Kidney tubule cell (primary cell): ENCODE results near the gene RRP12.
A peak's percentile ranks its signal among the peaks of the same experiment; 100 is the strongest.
"Not testable (repeated sequence)": the region's sequence is repeated elsewhere in the genome, so short reads cannot be mapped to it uniquely, and the experiment has no call there.

Experiments
- DNase-seq: peaks from one replicate; pipeline ENCODE4 v3.0.0-alpha.2; 2018; ENCODE audit warnings: low spot score

RRP12 gene, protein sequence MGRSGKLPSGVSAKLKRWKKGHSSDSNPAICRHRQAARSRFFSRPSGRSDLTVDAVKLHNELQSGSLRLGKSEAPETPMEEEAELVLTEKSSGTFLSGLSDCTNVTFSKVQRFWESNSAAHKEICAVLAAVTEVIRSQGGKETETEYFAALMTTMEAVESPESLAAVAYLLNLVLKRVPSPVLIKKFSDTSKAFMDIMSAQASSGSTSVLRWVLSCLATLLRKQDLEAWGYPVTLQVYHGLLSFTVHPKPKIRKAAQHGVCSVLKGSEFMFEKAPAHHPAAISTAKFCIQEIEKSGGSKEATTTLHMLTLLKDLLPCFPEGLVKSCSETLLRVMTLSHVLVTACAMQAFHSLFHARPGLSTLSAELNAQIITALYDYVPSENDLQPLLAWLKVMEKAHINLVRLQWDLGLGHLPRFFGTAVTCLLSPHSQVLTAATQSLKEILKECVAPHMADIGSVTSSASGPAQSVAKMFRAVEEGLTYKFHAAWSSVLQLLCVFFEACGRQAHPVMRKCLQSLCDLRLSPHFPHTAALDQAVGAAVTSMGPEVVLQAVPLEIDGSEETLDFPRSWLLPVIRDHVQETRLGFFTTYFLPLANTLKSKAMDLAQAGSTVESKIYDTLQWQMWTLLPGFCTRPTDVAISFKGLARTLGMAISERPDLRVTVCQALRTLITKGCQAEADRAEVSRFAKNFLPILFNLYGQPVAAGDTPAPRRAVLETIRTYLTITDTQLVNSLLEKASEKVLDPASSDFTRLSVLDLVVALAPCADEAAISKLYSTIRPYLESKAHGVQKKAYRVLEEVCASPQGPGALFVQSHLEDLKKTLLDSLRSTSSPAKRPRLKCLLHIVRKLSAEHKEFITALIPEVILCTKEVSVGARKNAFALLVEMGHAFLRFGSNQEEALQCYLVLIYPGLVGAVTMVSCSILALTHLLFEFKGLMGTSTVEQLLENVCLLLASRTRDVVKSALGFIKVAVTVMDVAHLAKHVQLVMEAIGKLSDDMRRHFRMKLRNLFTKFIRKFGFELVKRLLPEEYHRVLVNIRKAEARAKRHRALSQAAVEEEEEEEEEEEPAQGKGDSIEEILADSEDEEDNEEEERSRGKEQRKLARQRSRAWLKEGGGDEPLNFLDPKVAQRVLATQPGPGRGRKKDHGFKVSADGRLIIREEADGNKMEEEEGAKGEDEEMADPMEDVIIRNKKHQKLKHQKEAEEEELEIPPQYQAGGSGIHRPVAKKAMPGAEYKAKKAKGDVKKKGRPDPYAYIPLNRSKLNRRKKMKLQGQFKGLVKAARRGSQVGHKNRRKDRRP (N-terminal part only)

DNA sequence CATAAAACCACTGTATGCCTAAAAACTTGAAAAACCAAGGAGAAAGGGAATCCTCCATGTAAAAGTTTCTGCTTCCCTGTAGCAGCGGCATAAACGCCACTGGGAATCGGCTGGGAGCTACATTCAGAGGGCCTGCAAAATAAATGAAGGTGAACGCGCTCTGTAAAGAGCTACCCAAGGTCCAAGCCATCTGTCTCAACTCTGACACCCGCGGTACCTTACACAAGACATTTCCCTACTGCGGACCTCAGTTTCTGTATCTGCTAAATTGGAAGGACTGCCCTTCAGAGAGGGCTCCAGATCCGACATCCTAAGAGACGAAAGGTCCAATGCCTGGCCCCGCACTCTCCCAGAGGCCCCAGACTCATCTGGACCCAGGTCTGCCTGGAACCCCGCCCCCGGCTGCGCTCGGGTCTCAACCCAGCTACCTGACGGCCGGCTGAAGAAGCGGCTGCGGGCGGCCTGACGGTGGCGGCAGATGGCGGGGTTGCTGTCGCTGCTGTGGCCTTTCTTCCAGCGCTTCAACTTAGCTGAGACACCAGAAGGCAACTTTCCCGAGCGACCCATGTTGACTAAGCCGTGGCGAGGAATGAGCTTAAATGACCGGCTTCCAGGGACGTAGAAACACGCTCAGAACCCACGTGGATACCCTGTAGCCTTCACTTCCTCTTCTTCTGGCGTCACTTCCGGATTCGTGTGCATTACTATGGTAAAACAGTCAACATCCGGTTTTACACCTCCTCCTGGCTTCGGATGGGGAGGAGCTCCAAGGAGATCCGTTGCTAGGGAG lies at the start of gene RRP12:
Gene RRP12 (minus strand): TSS at position 676 of the 790 bp plus-strand sequence. CDS start 109 bp downstream, at position 567.
- DNase-seq: peak; percentile 99

DNA sequence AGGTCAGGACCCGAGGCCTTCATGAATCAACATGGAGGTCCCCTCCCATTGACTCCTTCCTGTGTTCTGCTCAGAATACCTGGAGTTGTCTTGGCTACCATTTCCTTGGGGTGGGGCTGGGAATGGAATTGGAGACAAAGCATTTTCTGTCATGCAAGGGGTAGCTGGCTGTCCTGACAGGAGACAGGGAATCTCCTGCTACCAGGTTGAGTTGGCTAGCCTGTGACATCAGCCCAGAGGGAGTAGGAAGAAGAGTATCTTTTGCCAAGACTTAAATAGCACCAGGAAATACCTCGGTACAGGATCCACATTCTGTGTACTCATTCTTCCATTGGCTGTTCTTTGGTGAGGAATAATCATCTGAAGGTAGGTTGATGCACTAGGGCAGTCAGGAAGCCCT lies 49.7 kb upstream of the RRP12 start:
- peak; percentile 66 for DNase-seq

DNA sequence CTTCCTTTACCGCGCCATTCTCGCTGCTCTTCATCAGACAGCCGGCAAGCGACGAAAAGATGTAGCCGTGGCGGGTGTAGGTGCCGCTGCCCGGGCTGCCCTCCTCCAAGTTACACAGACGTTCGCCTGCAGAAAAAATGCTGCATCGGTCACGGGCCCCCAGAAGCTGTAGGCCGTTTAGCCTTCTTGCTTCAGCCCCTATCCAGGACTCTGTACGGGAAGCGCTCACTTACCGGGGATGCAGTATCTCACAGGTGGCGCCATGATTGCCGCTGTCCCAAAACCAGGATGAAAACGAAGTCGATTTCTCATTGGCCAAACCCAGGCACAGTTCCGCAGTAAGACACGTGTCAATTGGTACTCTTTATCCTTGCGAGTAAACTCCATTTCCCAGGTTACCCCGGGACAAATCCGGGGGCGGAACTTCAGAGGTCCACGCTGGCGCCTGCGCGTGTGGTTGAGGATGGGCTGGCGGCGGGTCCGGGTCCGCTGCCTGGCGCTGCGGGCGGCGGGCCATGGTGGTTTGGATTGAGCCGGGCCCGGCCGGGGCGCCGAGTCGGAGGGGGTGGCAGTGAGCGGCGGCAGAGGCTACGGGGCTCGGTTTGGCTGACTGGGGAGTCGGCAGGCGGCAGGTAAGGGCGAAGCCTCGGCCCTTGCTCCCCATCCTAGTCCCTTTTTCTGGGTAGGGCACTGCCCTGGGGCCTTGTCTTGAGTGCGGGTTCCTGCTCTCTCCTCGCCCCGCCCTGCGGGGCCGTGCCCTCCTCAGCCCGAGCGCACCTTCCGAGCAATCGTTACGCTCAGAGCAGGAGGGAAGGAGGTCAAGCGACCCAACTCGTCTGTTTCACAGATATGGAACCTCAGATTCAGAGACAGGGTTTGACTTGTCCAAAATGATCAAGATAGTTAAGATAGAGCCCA lies 44.8 kb upstream of the RRP12 start, which contains the start of the genes EXOSC1 and ZDHHC16:
Gene EXOSC1 (minus strand): TSS at position 285 of the 918 bp plus-strand sequence. CDS start 21 bp downstream, at position 264.
Gene ZDHHC16 (plus strand): TSS at position 454 of the 918 bp plus-strand sequence. CDS start 5,501 bp downstream, outside the sequence.
- peak; percentile 97 for DNase-seq

DNA sequence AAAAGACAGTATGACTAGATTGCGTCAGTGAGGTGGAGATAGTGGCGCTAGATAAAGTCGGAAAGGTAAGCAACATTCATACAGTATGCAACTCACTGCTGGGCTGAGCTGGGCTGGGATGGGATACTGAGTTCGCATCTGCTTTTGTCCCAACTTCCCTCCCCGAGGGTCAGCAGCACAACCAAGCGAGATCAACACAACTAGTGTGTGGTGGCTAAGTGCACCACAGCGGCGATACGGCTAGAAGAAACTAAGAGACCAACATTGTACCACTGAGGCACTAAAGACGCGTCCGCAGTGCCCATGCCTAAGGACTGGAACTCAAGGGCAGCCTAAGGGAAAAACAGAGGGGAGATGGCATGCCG lies 44.2 kb upstream of the RRP12 start:
- no peak for DNase-seq

DNA sequence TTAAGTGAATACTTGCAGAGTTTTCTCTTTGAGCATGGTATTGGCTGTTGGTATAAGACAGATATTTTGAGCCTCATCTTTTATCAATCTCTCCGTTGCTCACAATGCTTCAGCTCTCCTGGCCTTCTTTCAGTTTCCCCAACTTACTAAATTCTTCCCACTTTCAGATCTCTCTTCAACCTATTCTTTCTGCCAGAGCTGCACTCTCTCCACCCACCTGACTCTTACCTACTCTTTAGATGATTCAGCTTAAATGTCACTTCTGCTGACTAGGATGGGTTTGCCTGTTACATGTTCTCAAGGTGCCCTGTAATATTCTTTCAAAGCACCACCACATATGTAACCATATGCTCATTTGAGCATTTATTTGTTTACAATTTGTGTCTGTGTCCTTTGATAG lies 43.1 kb upstream of the RRP12 start:
- DNase-seq: no peak

DNA sequence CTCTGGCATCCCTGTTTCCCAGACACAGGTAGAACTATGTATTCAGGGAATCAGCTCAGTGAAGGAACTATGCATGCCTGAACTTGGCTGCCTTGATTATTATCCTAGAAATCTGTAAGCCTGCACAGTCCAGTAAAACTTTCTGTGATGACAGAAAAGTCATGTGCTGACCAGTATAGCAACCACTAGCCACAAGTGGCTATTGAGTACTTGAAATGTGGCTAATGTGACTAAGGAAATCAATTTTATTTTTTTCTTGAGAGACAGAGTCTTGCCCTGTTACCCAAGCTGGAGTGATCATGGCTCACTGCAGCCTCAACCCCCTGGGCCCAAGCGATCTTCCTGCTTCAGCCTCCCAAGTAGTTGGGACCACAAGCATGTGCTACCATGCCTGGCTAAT lies 41.1 kb upstream of the RRP12 start:
- DNase-seq: peak; percentile 67

DNA sequence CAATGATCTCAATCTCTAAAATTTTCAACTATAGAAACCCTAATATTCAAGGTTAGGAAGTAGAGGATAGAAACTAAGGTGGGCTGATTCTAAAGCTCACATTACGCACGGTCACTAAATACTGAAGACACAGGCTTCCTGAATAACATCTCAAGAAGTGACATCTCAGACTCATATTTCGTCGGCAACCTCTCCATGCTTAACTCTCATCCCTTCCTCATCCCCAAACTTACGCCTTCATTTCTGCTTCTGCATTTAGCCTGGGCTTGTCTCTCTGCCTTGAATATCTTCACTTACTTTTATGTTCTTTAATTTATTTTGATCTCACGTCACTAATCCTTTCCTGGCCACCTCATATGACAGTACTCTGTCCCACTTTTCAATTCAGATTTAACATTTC lies 34.1 kb upstream of the RRP12 start:
- DNase-seq: no peak

DNA sequence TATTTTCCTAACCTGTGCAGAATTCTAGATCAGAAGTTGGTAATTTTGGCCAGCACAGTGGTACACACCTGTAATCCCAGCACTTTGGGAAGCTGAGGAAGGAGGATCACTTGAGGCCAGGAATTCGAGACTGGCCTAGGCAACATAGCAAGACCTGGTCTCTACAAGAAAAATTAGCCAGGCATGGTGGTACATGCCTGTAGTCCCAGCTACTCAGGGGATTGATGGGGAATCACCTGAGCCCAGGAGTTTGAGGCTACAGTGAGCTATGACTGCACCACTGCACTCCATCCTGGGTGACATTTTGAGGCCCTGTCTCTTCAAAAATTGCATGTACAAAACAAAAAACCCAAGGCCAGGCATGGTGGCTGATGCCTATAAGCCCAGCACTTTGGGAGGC lies 33.4 kb upstream of the RRP12 start:
- DNase-seq: no peak

DNA sequence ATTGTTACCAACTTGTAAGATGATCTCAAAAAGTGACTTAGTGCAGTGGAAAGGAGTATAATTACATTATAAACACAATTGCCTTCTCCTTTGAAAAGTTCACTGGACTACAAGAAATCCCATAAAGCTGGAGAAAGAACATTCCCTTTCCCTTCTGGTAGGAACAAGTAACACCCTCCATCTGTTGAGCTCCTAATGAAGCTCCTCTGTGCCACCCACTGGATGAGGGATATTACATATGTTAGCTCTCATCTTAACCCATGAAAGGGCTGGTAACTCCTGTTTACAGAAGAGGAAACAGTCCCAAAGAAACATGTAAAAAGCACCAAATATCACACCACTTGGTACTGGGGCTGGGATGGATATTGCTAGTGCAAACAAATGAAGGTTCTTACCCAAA lies 32.9 kb upstream of the RRP12 start:
- no peak for DNase-seq

DNA sequence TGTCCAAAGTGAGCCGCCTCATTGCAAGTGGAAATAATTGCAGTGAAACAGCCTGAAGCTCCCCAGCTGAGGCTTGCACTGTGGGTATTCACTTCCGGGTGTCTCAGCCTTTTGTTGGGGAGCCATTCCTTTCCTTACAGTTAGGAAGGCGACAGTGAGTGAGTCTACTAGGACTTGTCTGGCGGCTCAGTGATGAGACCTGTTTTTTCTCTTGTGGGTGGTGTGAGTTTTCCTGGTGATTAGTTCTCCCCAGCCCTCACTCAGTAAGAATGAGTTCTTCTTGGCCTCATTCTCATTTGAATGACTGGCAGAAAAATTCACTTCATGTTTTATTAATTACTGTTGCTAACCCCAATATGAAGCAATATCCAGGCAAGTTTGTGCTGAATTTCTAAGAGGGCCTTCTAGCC lies 27.4 kb upstream of the RRP12 start:
- peak; percentile 49 for DNase-seq

DNA sequence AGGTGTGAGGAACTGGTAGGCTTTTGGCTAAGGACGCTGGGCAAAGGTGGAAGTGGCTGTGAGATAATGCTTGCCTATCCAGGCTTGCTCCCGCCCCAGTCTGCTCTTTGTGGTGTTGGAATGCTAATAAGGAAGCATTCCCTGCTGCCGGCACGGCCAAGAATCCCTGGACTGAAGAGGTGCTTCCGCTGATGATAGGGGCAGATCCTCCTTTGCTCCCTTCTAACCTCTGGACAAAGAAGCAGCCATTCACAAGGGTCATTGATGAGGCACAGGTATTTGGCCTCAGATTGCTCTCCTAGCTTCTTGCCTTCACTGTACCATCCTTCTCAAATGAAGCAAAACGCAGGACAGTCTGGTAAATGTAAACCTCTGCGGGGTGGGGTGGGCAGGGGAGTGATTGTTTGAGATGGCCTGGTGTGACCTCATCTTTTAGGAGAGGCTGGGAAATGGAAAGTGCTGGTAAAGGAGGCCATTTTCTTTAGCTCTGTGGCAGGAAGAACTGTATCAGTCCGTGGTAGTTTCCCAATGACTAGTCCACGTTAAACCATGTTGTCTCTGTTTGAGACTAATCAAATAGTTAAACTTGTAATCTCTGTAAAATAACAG lies 26.5 kb upstream of the RRP12 start:
- DNase-seq: peak; percentile 85

DNA sequence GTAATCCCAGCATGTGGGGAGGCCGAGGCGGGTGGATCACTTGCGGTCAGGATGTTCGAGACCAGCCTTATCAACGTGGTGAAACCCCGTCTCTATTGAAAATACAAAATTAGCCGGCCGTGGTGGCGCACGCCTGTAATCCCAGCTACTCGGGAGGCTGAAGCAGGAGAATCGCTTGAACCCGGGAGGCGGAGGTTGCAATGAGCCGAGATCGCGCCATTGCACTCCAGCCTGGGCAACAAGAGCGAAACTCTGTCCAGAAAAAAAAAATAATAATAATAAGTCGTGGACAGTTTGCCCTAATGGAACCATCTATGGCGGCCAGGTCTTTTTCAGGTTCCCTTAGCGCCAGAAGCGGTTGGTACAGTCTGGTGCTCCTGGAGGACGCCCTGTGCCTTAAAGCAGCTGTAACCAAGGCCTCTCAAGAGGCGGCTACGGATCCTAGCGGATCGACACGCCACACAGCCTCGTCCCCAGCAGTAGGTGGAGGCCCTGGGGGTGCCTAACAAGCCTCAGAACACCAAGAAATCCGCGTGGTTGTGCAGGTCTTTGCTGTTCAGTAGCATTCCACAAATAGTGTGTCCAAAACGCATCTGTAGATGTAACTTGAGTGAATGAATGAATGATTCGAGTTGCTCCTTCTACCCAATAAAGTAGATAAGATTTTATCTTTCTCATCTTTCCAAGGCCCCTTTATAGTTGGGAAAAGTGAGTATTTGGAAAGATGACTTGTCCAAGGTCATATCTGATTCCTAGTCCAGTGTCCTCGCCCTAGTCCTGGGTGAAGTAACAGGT lies 25.8 kb upstream of the RRP12 start:
- no peak for DNase-seq

DNA sequence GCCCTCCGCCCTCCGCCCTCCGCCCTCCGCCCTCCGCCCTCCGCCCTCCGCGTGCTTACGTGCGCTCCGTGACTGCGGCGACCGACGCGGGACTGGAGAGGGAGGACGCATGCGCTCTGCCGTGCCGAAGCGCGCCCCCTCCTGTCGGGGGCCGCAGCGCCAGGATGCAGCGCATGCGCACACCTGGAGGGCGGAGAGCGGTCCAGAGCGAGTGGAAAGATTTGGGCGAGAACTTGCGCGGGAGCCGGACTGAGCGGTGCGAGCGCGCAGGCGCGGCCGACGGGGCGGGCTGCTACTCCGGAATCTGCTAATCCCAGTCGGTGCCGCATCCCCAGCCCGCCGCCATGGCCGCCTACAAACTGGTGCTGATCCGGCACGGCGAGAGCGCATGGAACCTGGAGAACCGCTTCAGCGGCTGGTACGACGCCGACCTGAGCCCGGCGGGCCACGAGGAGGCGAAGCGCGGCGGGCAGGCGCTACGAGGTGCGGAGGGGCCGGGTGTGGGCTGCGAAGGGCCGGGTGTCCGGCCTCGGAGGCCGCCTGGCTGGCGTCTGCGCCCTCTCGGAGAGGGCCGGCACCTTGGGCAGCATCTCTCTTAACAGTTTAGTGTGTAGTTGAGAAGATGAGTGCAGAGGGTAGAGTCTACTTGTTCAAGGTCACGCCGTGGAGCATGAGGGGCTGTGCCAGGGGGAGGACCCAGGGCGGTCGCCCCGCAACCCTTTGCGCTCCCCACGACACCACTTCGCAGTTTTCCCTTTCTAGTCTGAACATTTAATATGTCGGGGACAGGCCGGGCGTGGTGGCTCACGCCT lies 25.0 kb upstream of the RRP12 start, which contains the start of gene PGAM1:
Gene PGAM1 (plus strand): TSS at position 228 of the 812 bp plus-strand sequence. CDS start 117 bp downstream, at position 345.
- DNase-seq: peak; percentile 97

DNA sequence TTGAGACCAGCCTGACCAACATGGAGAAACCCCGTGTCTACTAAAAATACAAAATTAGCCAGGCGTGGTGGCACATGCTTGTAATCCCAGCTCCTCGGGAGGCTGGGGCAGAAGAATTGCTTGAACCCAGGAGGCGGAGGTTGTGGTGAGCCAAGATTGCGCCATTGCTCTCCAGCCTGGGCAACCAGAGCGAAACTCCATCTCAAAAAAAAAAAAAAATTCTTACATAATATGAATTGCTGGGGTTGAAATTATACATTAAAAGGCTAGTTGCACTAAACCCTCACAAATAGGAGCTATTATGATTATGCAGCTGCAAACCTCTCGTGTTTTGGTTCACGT lies 22.6 kb upstream of the RRP12 start:
- DNase-seq: not testable (repeated sequence)

DNA sequence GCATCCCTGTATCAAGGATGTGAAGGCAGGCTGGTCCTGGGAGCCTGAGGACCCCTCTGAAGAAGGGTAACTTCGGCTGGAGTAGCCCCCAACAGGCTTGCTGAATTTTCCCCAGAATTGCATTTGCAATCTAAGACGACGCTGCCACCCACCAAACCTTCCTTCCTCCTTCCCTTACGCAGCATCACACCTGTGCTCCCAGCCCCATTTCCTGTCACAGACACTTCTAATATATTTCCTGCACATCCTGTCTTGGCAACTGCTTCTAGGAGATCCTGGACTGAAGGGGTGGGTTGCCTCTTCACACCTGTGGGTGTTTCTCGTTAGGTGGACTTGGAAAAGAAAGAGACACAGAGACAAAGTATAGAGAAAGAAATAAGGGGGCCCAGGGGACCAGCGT lies 15.4 kb upstream of the RRP12 start:
- DNase-seq: no peak

DNA sequence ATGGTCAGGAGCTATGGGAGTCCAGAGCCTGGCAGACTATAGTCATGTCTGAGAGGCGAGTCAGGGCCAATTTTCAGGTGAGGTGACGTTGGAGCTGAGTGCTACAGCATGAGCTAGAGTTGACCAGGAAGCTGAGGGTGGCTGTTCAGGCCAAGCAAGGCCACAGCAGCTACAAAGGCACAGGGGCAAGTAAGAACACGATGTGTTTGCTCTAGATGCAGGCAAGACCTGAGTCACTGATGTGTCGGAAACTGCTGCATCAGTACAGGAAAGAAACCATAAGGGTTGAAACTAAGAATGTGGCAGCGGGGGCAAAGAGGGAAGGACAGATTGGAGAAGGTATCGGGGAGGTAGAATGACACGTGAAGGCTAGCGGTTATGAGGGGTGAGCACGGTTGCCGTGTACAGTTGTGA lies 11.8 kb upstream of the RRP12 start:
- peak; percentile 97 for DNase-seq

DNA sequence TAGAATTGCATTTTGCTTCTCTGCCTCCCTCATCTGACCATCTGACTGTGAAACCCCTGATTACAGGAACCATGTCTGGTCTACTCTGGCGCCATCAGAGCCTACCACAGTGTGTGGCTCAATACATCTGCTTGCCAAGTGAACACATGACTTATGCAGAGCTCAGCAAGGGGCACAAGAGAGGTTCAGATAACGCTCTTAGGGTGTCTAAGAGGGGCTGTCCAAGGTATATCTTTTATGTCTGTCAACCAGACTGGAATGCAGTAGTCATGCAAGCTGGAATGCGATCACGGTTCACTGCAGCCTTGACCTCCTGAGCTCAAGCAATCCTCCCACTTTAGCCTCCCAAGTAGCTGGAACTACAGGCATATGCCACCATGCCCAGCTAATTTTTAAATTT lies 10.3 kb upstream of the RRP12 start:
- DNase-seq: peak; percentile 94

DNA sequence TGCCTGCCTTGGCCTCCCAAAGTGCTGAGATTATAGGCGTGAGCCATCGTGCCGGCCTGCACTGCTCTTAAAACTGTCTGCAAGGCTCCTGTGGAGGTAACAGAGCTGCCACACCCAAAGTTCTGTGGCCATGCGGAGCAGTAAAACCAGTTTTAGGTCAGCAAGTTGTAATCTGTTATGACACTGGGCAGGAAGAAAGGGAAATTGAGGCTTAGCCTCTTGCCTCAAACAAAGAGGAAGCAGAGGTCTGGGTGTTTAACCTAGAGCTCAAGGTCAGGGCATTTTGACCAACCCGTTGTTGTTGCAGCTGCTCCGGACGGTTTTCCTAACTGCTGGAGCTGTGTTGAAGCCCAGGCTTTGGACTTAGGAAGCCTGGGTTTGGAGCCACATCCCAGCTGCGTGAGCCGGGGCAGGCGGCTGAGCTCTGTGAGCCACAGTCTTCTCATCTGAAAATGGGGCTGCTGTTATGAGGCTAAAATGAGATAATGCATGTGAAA lies 7.4 kb upstream of the RRP12 start:
- DNase-seq: no peak
